Measurements from ENCODE around the gene SLC38A2.
"Not testable (repeated sequence)": the region's sequence is repeated elsewhere in the genome, so short reads cannot be mapped to it uniquely, and the experiment has no call there.

The SLC38A2 gene

DNA sequence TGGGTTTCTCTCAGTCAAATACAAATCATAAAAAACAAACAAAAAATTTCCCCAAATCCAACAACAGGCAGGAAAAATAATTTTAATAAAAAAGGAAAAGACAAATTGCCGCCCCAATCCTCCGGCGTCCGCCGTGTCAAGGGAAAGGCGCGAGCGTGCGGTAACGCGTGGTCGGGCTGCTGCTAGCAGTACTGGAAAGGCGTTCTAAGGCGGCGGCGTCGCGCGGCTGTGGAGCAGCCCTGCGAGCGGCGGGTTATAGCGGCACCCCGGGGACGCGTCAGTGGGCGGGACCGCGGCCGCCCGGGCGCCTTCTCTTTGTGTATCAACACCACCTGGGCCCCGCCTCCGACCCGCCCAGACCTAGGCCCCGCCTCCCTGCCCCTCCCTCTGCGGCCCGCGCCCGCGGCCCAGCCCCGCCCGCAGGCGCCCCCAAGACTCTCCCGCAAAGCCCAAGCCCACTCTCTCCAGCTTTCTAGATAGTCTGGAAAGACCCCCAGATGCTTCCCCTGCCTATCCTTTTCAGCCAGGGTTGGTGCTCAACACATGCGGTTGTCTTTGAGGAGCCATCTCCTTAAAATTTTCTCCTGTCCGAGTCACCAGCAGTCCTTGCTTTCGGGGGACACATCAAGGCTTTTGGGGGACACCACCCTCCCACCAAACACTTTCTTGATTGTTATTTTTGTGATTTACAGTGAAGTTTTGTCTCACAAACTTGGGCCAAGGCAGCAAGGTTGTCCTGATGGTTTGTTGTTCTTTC lies at the start of gene SLC38A2:
SLC38A2 (minus strand) TSS at position 230 of the 757 bp plus-strand sequence. CDS start 1,480 bp downstream, outside the sequence.
- peak; percentile 81 for DNase-seq

DNA sequence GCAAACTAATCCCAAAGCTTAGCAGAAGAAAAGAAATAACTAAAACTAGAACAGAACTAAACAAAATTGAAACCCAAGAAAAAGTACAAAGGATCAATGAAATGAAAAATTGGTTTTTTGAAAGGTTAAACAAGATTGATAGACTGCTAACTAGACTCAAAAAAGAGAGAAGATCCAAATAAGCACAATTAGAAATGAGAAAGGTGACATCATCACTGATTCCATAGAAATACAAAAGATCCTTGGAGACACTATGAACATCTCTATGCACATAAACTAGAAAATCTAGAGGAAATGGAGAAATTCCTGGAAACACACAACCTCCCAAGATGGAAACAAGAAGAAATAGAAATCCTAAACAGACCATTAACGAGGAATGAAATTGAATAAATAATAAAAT lies 47.1 kb upstream of the SLC38A2 start:
- no peak for DNase-seq

DNA sequence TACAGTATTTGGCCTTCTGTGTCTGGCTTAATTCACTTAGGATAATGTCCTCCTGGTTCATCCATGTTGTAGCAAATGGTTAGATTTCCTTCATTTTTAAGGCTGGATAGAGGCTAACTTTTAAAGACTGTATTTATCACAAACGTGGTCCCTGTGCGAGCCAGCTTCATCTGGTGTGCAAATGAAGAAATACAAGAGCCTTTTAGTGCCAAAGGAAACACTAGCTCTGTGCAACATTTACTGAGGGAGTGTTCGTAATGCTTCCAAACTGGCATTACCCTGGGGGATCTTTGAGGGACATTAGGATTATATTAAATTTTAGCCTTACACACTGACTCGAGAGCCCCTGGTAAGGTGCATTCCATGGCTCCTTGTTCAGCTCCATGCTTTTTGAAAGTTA lies 43.0 kb upstream of the SLC38A2 start:
- DNase-seq: no peak

DNA sequence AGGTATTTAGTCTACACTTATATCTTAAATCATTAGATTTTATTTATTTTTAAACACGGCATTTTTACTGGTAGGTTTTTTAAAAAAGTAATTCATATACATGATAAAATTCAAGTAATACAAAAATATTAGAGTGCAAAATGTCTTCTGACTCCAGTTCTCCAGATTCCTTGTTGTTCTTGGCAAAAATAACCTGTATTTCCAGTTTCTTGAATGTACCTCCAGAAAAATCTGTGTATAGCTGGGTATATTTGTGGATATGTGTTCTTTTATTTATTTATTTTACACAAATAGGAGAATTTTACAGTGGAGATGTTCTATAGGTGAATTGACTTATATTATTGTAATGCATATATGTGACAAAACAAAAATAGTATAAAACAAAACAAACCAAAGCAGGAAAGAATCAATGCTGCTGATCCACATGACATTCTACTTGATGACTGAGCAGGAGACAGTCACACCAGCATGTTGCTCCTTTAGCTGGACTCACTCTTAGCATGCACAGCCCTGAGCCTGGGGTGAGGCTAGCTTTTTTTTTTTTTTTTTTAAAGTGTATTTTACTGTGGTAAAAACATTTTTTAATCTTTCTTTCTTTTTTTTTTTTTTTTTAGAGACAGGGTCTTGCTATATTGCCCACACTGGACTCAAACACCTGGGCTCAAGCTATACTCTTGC lies 42.2 kb upstream of the SLC38A2 start:
- no peak for DNase-seq

DNA sequence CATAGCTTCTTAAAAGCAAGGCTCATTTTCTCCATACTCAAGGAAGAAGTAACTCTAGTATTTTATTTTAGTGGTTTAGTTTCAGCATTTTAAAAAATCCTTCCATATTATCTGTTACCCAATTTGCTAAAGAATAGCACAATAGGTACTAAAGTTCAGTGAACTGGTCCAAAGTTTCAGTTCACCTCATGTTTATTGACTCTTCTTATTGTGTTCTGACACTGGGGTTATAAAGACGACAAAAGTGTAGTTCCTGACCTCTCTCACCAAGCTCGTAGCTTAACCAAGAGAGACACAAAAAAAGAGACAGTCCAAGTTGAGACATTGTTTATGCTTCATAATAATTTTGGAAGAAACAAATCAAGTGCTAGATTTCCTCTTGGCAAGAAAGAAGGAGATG lies 40.8 kb upstream of the SLC38A2 start:
- DNase-seq: no peak

DNA sequence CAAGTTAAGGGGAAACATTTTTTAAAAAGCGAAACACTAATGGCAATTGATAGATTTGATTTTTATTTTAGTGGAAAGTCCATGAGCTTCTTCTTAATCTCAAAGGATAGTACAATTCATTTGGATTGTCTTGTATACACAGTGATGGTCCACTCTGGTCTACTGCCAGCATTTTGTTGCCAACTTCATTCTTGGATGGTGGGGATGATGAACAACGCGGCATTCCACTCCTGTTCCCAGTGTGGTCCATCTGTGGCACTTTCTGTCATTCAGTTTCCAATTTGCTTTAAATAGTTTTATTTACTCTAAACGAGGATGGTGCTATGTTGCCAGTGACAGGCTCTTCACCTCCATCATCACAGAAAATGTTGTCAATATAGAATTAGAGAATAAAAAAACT lies 40.3 kb upstream of the SLC38A2 start:
- DNase-seq: no peak

DNA sequence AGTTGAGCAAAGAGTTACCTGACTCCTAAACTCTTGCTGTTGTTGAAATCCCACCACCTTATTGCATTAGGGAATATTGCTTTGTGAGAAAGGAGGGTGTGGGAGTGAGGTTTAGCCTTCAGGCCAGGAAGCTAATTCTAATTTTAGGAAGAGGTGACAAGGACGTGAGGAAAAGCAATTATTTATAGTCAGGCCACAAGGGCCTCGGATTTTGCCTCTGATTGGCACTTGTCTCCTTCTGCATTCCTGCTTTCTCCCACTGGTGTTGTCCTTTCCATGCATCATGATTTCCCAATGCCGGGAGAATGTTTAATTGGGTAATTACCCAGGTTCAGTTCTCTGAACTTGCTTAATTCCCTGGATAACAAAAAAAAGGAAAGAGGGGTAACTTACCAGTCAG lies 37.9 kb upstream of the SLC38A2 start:
- DNase-seq: no peak

DNA sequence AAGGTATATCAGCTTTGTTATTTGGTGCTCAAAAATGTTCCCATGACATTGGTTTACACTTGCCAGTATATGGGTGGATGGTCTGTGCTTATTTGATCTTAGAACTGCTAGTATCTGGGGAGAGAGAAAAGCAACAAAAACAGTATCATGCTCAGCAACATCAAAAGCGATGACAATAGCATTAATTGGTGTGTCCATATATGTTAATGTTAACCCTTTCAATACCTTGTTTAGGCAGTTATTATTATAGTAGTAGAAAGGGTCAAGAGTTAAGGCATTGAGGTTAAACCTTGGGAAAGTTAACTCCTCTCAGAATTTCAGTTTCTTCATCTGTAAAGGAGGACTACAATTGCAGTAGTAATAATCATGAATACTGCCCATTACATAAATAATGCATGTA lies 37.4 kb upstream of the SLC38A2 start:
- no peak for DNase-seq

DNA sequence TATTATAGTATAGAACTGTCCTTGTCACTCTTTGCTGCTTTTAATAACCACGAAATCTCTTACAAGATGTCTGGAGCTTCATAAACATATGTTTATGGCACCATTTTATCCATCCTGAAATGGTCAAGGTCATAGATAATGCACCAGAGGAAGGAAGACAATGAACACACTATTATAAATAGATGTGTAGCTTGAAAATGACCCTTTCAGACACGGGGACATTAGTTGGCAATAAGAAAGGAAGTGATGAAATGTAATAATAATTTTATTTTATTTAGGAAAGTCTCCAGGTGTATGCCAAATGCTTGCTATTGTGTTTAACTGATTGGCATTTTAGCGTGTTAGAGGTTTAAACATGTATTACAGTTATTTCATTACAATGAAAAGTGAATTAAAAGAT lies 36.8 kb upstream of the SLC38A2 start:
- DNase-seq: no peak

DNA sequence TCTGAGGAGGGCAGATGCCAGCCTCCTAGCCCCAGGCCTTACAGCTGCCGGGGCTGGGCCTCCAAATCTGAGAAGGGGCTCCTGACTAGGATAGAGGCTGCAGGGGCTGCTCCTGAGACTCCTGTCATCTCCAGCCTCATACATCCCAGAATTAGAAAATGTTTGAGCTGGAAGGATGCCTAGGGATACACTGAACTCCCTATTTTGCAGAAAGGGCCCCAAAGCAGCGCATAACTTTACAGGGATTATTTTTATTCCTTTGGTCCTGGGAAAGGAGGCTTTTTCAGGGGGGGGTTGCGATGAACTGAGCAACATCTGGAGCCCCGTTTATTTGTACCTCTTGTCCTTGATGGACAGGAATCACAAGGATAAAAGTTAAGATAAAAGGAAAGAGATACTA lies 35.9 kb upstream of the SLC38A2 start:
- no peak for DNase-seq

DNA sequence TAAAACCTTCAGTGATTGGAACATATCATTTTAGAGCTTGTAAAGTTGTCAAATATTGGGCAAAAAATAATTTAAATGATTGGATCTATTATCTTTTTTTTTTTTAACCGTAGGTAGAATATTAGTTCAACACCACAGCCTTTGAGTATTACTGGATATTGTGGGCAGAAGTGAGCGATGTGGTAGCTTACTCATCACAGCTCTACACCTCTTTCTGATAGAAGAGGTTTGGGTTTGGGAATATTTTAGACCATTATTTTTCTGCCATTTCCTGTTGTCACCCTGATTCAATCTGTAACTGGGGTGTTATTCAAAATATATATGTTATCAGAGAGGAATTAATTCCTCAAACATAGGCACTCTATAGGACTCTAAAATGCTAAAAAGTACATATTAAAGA lies 34.8 kb upstream of the SLC38A2 start:
- DNase-seq: no peak

DNA sequence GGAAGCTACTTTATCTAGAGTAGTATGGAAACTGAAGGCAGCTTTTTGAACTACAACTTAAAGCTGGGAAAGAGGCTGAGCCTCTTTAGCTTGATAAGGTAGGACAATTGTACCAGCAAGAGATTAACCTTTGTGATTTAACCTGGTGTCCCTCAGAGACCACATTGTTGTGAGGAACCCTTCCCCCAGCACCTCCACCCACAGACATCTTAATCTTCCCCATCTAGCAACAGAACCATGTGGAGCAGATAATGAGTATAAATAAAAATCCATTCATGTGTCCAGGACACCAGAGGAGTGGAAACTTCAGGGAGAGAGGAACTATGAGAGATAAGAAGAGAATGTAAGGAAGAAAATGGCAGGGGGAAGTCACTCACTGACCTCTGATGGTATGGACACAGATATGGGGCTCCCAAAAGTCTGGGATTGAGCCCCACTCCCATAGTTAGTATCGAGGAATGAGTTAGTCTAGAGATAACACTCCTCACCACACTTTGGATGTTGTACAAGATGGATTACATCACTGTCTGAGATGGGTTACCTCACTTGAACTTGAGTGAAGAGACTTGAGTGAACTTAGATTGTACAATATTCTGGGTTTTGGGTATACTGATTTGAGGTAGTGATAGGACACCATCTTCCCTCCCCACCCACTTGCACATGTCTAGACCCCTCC lies 33.9 kb upstream of the SLC38A2 start:
- no peak for DNase-seq

DNA sequence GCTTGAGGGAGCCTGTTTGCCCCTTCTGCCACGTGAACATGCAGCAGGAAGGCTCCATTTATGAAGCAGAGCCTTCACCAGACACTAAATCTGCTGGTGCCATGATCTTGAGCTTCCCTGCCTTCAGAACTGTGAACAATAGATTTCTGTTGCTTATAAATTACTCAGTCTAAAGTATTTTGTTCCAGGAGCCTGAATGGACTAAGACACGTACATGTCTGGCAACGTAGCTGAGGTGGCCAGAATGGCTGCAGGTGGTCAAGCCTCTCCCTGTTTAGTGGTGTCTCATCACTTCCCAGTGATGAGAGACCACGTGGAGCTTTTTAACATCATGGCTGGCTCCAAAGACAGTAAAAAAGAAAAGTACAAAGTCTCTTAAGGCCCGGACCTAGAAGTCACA lies 32.2 kb upstream of the SLC38A2 start:
- DNase-seq: no peak

DNA sequence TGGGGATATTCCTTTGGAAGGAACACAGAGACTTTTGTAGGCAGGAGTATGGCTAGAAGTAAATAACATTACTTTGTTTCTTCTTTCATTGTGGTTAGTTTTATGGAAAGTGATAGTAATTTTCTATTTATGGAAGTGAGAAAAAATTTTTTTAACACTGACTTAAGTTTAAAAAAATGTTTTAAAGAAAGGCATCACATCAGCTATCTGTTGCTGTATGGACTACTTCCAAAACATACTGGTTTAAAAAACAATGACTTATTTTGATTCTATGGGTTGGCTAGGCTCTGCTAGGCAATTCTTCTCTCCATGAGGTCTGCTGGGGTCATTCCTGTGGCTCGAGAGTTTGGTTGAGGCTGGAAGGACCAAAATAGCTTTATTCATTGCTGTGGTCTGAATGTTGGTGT lies 31.7 kb upstream of the SLC38A2 start:
- DNase-seq: no peak

DNA sequence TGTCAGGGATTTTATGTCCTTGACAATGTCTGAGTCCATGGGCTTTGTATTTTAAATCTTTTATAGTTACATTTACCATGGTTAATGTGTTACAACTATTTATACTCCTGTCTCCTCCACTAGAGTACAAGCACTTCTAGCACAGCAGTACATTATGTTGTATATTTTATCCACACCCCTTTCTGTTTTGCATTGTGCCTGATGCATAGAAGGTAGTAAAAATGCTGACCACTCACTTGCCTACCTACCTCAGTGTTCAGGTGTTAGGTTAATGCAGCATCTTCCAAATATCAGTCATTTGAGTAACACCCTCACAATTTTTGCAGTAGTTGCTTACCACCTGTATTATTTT lies 31.1 kb upstream of the SLC38A2 start:
- DNase-seq: no peak

DNA sequence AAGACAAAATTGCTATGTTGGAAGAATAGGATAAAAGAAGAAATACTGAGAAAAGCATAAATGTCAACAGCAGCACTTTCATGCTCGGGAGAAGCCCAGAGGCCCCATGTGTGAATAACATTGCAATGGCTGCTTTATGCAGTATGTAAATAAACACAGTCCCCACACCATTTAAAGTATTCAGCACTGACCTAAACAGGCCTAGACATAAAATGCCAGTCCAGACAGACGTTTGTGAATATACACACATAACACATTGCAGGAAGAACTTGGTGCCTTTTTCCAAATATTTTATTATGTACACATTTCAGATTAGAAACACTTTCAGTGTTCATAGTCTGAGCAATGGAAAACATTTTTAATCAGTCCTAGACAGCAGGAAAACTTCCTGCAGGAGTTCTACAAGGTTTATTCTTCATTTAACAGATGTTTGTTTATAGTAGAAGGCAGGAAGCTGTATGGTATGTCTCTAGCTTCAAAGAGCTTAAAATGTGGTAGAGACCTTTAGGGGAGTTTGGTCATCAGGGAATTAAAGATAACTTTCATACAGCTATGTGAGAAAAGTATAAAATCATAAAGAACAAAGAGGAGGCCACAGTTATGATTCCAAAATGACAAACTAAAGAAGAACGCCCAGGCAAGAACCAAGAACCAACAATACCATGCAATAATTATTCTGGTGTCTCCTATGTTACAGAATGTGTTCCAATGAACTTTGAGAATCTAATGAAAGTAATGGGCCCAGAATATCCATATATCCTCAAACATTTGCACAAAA lies 30.6 kb upstream of the SLC38A2 start:
- DNase-seq: no peak

DNA sequence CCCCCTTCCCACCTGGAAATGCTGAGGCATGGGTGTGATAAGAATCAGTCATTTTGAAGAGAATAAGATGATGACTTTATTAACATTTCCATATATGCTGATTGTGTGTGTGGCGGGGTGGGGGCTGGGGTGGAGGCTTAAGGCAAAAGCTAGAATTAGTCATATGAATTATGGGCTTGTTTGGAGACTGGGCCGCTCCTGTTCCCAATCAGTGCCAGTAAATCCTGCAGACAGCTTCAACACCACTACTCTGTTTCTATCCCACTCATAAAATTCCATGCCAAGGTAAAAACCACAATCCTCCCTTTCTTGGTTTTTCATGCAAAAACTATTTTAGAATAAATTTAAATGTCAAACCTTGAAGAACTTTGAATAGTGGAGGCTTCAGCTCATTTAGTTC lies 29.9 kb upstream of the SLC38A2 start:
- DNase-seq: no peak

DNA sequence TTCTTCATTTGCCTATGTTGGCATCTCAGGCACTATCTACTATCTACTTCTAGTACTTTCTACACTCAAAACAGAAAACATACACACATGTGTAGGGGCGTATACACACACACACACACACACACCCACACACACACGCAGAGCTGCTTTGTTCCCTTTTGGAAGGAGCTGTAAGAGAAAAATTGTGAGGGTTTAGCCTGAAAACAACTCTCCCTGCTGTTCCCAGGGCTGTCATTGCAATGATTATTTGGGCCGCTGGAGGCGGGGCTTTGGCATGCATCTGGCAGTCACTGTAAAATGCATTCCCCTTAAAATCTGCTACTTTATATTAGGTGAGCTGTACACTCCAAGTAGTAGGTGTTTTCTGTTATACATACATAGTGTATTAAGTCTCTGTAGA lies 29.1 kb upstream of the SLC38A2 start:
- no peak for DNase-seq

DNA sequence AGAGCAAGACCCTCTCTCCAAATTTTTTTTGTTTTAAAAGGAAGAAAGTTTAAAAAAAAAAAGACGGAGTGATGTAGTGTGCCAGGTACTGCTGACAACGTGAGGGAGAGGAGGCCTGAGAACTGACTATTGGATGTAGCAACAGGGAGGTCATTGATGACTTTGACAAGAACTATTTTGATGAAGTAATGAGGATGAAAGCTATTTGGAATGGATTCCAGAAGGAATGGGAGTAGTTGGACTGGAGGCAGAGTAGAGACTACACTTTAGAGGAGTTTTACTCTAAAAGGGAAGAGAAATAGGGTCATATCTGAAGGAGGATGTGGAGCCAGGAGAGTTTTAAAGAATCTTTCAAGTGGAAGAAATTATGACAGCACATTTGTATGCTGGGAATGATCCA lies 27.8 kb upstream of the SLC38A2 start:
- no peak for DNase-seq

DNA sequence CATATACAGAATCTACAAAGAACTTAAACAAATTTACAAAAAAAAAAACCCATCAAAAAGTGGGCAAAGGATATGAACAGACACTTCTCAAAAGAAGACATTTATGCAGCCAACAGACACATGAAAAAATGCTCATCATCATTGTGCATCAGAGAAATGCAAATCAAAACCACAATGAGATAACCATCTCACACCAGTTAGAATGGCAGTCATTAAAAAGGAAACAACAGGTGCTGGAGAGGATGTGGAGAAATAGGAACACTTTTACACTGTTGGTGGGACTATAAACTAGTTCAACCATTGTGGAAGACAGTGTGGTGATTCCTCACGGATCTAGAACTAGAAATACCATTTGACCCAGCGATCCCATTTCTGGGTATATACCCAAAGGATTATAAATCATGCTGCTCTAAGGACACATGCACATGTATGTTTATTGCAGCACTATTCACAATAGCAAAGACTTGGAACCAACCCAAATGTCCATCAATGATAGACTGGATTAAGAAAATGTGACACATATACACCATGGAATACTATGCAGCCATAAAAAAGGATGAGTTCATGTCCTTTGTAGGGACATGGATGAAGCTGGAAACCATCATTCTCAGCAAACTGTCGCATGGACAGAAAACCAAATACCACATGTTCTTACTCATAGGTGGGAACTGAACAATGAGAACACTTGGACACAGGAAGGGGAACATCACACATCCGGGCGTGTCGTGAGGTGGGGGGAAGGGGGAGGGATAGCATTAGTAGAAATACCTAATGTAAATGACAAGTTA lies 27.1 kb upstream of the SLC38A2 start:
- DNase-seq: not testable (repeated sequence)

DNA sequence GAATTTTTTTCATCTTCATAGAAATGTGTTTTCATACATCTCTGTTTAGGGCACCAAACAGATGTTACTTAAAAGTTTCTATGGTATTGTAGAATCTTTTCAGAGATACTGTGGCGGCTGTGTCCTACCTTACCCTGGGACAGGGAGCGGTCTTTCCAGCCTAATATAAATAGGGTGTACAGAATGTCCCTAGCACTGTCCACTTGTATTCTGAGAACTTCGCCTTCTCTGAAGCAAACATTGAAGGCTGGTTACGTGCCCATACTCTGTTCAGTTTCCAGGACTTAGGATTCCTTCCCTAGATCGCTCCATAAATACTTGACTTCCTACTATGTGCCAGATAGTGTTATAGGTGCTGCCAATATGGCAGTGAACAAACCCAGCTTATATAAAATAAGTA lies 24.3 kb upstream of the SLC38A2 start:
- DNase-seq: no peak

DNA sequence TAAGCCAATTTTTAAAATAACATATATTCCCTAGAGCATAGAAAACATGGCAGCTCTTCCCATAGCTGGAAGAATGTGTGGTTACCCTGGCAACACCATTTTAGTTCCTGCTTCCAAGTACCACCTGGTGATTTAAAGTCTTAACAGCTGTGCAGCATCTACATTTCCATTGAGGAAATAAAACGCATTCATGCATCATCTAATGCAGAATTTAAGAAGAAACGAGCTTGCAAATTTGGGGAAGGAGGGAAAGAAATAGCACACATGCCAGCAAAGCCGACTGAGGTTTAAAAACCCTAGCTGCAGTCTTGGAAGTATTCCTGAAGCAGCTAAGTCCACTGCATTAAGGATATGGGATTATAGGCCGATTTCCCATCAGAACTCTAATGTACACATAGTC lies 22.8 kb upstream of the SLC38A2 start:
- no peak for DNase-seq

DNA sequence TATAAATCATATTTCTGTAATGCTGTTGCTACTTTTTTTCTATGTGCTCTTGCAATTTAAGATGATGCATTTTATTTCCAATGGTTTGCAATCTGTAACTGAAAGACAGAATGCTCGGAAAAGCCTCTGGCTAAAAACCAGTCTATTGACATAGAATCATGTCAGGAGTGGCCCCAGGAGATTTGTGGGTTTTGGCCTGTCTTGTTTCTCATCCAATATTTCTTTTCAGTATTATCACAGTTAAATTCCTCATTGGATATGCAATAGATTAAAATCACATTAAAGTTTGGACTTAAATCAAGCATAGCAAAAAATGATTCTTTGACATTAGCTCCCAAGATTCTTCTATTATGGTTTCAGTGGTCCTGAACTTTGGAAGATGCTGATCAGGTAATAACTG lies 19.1 kb upstream of the SLC38A2 start:
- DNase-seq: no peak
